HG02623 (cell line): ENCODE results near the gene MPPED2.

Source experiments
- ATAC-seq: cut with Tn5 transposase; IDR thresholded peaks from one replicate; pipeline ENCODE4 v1.9.1; 2021; ENCODE audit warnings: moderate library complexity; ENCODE audit not compliant: unreplicated experiment

MPPED2 gene

GRCh38 chr11:30535818-30536217, 50.3 kb downstream of the MPPED2 start:
- no peak for ATAC-seq

GRCh38 chr11:30533445-30533947, 52.7 kb downstream of the MPPED2 start:
- no peak for ATAC-seq

GRCh38 chr11:30527566-30527965, 58.6 kb downstream of the MPPED2 start:
- no peak for ATAC-seq

GRCh38 chr11:30526558-30526957, 59.6 kb downstream of the MPPED2 start:
- no peak for ATAC-seq

- ATAC-seq, result no peak
Observed at GRCh38 chr11:30522536-30523243, 63.5 kb downstream of the MPPED2 start.

- ATAC-seq, result no peak
Observed at GRCh38 chr11:30521297-30522071, 64.7 kb downstream of the MPPED2 start.

- no peak for ATAC-seq
Observed at GRCh38 chr11:30513087-30513486, 73.1 kb downstream of the MPPED2 start.

- no peak for ATAC-seq
Observed at GRCh38 chr11:30511408-30511807, 74.7 kb downstream of the MPPED2 start.

- no peak for ATAC-seq
Observed at GRCh38 chr11:30510750-30511149, 75.4 kb downstream of the MPPED2 start.

GRCh38 chr11:30509364-30509763, 76.8 kb downstream of the MPPED2 start:
- no peak for ATAC-seq

- no peak for ATAC-seq
Observed at GRCh38 chr11:30508594-30508993, 77.6 kb downstream of the MPPED2 start.

- ATAC-seq, result no peak
Observed at GRCh38 chr11:30505603-30506002, 80.5 kb downstream of the MPPED2 start.

- ATAC-seq, result no peak
Observed at GRCh38 chr11:30504468-30504867, 81.7 kb downstream of the MPPED2 start.

GRCh38 chr11:30503156-30503555, 83.0 kb downstream of the MPPED2 start:
- ATAC-seq, result no peak

- no peak for ATAC-seq
Observed at GRCh38 chr11:30502305-30502704, 83.8 kb downstream of the MPPED2 start.

GRCh38 chr11:30501744-30502143, 84.4 kb downstream of the MPPED2 start:
- ATAC-seq, result no peak

- ATAC-seq, result no peak
Observed at GRCh38 chr11:30499940-30500339, 86.2 kb downstream of the MPPED2 start.

- ATAC-seq, result no peak
Observed at GRCh38 chr11:30497600-30497999, 88.6 kb downstream of the MPPED2 start.

GRCh38 chr11:30496935-30497334, 89.2 kb downstream of the MPPED2 start:
- ATAC-seq, result no peak

GRCh38 chr11:30495437-30495836, 90.7 kb downstream of the MPPED2 start:
- no peak for ATAC-seq

- ATAC-seq, result no peak
Observed at GRCh38 chr11:30489511-30489910, 96.6 kb downstream of the MPPED2 start.

- no peak for ATAC-seq
Observed at GRCh38 chr11:30489076-30489475, 97.1 kb downstream of the MPPED2 start.
